ENCODE measurements around the gene SMAD3. TPM values are rescaled to one million over a fixed set of nuclear protein-coding genes. Genes with fewer than 3 reads are reported as not detected.
A peak's percentile ranks its signal among the peaks of the same experiment; 100 is the strongest.

Gene SMAD3
- total and polyA plus RNA-seq, 2 of the 8 experiments (the other 6 are each of a cell fraction or from before 2014, with no cell fraction given) = 10.1 to 12.4 TPM

DNA sequence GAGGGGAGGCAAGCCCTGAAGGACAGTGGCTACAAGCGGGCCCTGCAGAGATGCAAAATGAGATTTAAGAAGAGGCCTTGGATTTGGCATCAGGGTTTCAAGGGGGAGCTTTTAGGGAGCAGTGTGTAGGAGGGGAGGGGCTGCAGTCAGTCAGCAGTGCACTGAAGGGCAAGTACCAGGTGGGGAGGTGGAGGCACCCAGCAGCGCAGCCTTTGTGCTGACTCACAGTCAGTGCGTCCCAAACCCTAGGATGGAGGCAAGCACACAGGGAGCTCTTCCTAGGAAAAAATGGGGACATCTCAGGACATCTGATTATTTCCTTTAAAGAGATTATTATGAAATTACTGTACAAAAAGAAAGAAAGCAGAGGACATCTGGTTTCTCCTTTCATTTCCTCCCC is 109.0 kb downstream of the SMAD3 start:
- Histone ChIP-seq H2BK120ac (replicated peaks; ENCODE audit: low read depth, low read length) (no peak overlapping the region), H3K4me1 (replicated peaks in 1 of 4; ENCODE audit: control insufficient read depth in 3 of 4, insufficient read depth in 4 of 4, low read length in 3 of 4) (peaks cover 4 to 23% (median 11%) of the 10 kb centered on the region in 4 experiments), H4K20me1 (replicated peaks in 1 of 2; ENCODE audit: control insufficient read depth in 1 of 2, insufficient read depth in 2 of 2, low read length in 2 of 2) (peaks cover 0 to 1% of the 10 kb centered on the region in 2 experiments), H3K4me2 (ENCODE audit: insufficient read depth in 1 of 2, low read depth in 2 of 2, low read length in 2 of 2) (no peak overlapping the region), H3K79me1 (ENCODE audit: low read depth, low read length) (peaks cover 2% of the 10 kb centered on the region), H2BK20ac (ENCODE audit: low read length) (no peak overlapping the region), H2AK5ac (ENCODE audit: low read depth, low read length) (no peak overlapping the region), H3K56ac (replicated peaks; ENCODE audit: insufficient read length, low read depth, low read length) (no peak overlapping the region), H3K27ac (ENCODE audit: low read depth, low read length) (no peak overlapping the region), H3K79me2 (ENCODE audit: control insufficient read depth in 1 of 2, insufficient read depth in 2 of 2, low read length in 2 of 2) (no peaks in the 10 kb centered on the region), H3K23me2 (ENCODE audit: low read depth, low read length) (no peaks in the 10 kb centered on the region), H2BK15ac (ENCODE audit: low read length) (no peak overlapping the region), H2BK5ac (ENCODE audit: low read depth, low read length) (peak overlapping the region; percentile 52; the same call in 1 of the 2 replicates), H2AFZ (ENCODE audit: low read length) (no peak overlapping the region), H3K27me3 (replicated peaks in 1 of 4; ENCODE audit: control insufficient read depth in 3 of 4, extremely low read depth in 1 of 4, insufficient read depth in 3 of 4, low read length in 3 of 4) (no peaks in the 10 kb centered on the region), H3K14ac (ENCODE audit: insufficient read length) (no peak overlapping the region), H3K9me3 (ENCODE audit: insufficient read depth in 2 of 2, low read depth in 1 of 2, low read length in 1 of 2) (no peaks in the 10 kb centered on the region), H3K23ac (ENCODE audit: insufficient read length) (no peak overlapping the region), H3K4ac (replicated peaks; ENCODE audit: insufficient read length, low read depth, low read length) (no peak overlapping the region), H4K5ac (ENCODE audit: insufficient read length, low read depth, low read length) (no peak overlapping the region), H4K8ac (ENCODE audit: extremely low read depth, insufficient read depth, low read length) (no peak overlapping the region), H3K4me3 (ENCODE audit: extremely low read depth in 1 of 4, insufficient read depth in 2 of 4, low read depth in 3 of 4, low read length in 4 of 4) (no peak overlapping the region), H3K18ac (ENCODE audit: extremely low read depth, low read length) (no peak overlapping the region), H2BK12ac (ENCODE audit: low read depth, low read length) (no peak overlapping the region), H4K91ac (replicated peaks; ENCODE audit: insufficient read length, low read length) (no peak overlapping the region), H3K9ac (replicated peaks in 1 of 4; ENCODE audit: extremely low read depth in 1 of 4, low read depth in 3 of 4, low read length in 3 of 4) (no peak overlapping the region), H3K36me3 (ENCODE audit: control insufficient read depth in 2 of 4, insufficient read depth in 4 of 4, low read length in 3 of 4) (no peaks in the 10 kb centered on the region)
- ChIA-PET POLR2A (ENCODE audit: partially characterized antibody) (interaction anchor here (1.1 to 1.7 kb wide), 2 partner anchors 9 to 19 kb away, joined by 3 to 4 read pairs; no protein-coding TSS in a partner anchor), CTCF (ENCODE audit: partially characterized antibody) (interaction anchor here (1.1 to 1.8 kb wide), 3 partner anchors 67 to 228 kb away, joined by 3 to 8 read pairs (median 4); no protein-coding TSS in a partner anchor)
- DNase-seq (ENCODE audit: low read depth in 1 of 2, low spot score in 2 of 2) (no peak), FAIRE-seq (no peak)
- TF ChIP-seq PHF8 (conservative IDR thresholded peaks at IDR 0.05; ENCODE audit: low read depth, low read length) (no peak), RFX5 (IDR thresholded peaks at IDR 0.05; ENCODE audit: borderline replicate concordance, low read depth, low read length) (no peak), EZH2 (IDR thresholded peaks at IDR 0.05; ENCODE audit: low read depth, low read length, severe bottlenecking) (no peak), CBX8 (IDR thresholded peaks at IDR 0.05; ENCODE audit: borderline replicate concordance, low read depth, low read length) (no peak), SP4 (IDR thresholded peaks at IDR 0.05; ENCODE audit: low read length) (no peak), POU5F1 (IDR thresholded peaks at IDR 0.05; ENCODE audit: low read depth, low read length) (no peak)
- WGBS, 2 experiments (ENCODE audit: extremely low coverage in 1 of 2, insufficient coverage in 1 of 2, insufficient read length in 1 of 2, insufficient replicate concordance in 2 of 2, low coverage in 1 of 2, low lambda C conversion rate in 2 of 2, missing lambda C conversion rate in 1 of 2) = 87% methylated on average over 3 of the region's 3 CpGs; no CpG with 5 or more reads in 1 of the 2 experiments

All from H1 (cell line).